Common myeloid progenitor, CD34-positive (primary cell): ENCODE results near the gene FAM120C.

Source experiments
- CTCF ChIA-PET: fragments of 350-600 bp; sonication (Branson Sonifier 250); formaldehyde crosslinking; loops from one replicate; lab custom pipeline; 2021; ENCODE audit warnings: antibody characterized with exemption; lab: Charles Lee
- POLR2A ChIA-PET: fragments of 350-600 bp; sonication (Branson Sonifier 250); formaldehyde crosslinking; loops from one replicate; lab custom pipeline; 2021; ENCODE audit warnings: antibody characterized with exemption; lab: Charles Lee
- DNase-seq, 3 donors: peaks; one replicate each; pipeline versions ENCODE4 v3.0.0 to v3.0.0-alpha.2; 2013
- H3K27ac ChIP-seq, 2 experiments: 1 replicate in 1 of 2; 2 replicates in 1 of 2; pipeline ENCODE4 v1.7.0; 2013; ENCODE audit warnings: inconsistent platforms in 2 of 2, low read length in 2 of 2, mild to moderate bottlenecking in 2 of 2, low read depth in 1 of 2, moderate library complexity in 1 of 2; ENCODE audit not compliant: severe bottlenecking in 2 of 2, insufficient read depth in 1 of 2, poor library complexity in 1 of 2
- H3K27me3 ChIP-seq, 5 experiments: replicated peaks in 2 of 5; 1 replicate in 3 of 5; 2 replicates in 2 of 5; pipeline versions ENCODE4 v1.6.1 to v1.7.0; 2013; ENCODE audit warnings: low read length in 4 of 5, mild to moderate bottlenecking in 2 of 5, moderate library complexity in 2 of 5, inconsistent platforms in 1 of 5; ENCODE audit not compliant: insufficient read depth in 5 of 5, control insufficient read depth in 4 of 5
- H3K36me3 ChIP-seq, 4 experiments: 1 replicate in 2 of 4; 2 replicates in 2 of 4; pipeline versions ENCODE4 v1.6.1 to v1.7.0; 2013; ENCODE audit warnings: low read length in 3 of 4, control low read depth in 1 of 4, mild to moderate bottlenecking in 1 of 4; ENCODE audit not compliant: control insufficient read depth in 4 of 4, insufficient read depth in 4 of 4
- H3K4me1 ChIP-seq, 4 experiments: 1 replicate in 3 of 4; 2 replicates in 1 of 4; pipeline versions ENCODE4 v1.6.1 to v1.7.1; 2013; ENCODE audit warnings: low read length in 3 of 4, mild to moderate bottlenecking in 3 of 4, control low read depth in 1 of 4, inconsistent platforms in 1 of 4, moderate library complexity in 1 of 4; ENCODE audit not compliant: control insufficient read depth in 4 of 4, insufficient read depth in 4 of 4; ENCODE audit errors: control extremely low read depth in 1 of 4
- H3K4me3 ChIP-seq, 7 experiments: 1 replicate in 4 of 7; 2 replicates in 3 of 7; pipeline versions ENCODE4 v1.5.1 to v1.7.0; 2013; ENCODE audit warnings: mild to moderate bottlenecking in 7 of 7, low read length in 6 of 7, moderate library complexity in 6 of 7, inconsistent platforms in 2 of 7, low read depth in 2 of 7, control low read depth in 1 of 7; ENCODE audit not compliant: insufficient read depth in 4 of 7, control insufficient read depth in 1 of 7; ENCODE audit errors: extremely low read depth in 1 of 7
- H3K9me3 ChIP-seq, 5 experiments: 1 replicate in 4 of 5; 2 replicates in 1 of 5; pipeline versions ENCODE4 v1.6.1 to v1.7.1; 2013; ENCODE audit warnings: low read length in 4 of 5, mild to moderate bottlenecking in 2 of 5, inconsistent platforms in 1 of 5, low read depth in 1 of 5, moderate library complexity in 1 of 5; ENCODE audit not compliant: control insufficient read depth in 4 of 5, insufficient read depth in 2 of 5; ENCODE audit errors: control extremely low read depth in 1 of 5
- WGBS: methylation state at CpG from one replicate; pipeline ENCODE4 v1.1.5; 2013; ENCODE audit not compliant: insufficient coverage; 5-methylcytosine and 5-hydroxymethylcytosine counted together

FAM120C gene

DNA sequence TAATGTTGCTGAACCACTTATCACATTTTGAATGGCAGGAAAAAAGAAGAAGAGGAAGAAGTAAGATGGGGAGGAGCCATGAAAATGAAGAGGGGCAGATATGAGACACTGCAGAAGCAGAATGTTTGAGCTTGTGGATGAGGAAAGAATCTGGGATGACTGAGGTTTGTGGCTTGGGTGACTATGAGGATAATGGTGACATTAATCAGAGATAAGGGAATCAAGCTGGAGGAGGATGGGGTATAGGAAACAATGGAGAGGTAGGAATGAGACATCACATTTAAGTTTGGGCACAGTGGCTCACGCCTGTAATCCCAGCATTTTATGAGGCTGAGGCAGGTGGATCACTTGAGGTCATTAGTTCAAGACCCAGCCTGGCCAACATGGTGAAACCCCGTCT, 119.7 kb downstream of the FAM120C start:
- peaks cover 0 to 8% (median 6%) of the 10 kb centered on the region in 4 experiments for H3K4me1 ChIP-seq
- 84% methylated on average over 2 of the region's 2 CpGs for WGBS

DNA sequence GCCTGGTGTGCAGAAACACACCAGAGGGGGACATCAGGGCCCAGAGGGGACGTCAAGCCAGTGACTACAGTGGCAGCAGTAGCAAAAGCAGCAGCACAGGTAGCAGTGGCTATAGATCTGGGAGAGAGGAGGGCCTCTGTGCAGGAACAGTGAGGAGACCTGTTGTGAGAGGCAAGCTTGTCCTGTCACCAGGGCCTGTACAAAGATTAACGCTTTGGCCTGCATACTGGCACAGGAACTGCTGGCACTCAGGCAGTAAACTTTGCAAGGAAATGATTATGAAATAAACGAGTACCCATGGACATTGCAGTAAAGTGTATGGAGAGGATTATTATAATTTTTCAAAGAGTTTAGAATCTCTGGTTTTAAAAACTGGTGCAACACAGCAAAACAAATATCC, 133.3 kb downstream of the FAM120C start:
- H3K4me1 ChIP-seq, result peaks cover 0 to 16% (median 3%) of the 10 kb centered on the region in 4 experiments
- no peak overlapping the region for H3K4me3 ChIP-seq
- H3K9me3 ChIP-seq, result no peaks in the 10 kb centered on the region
- no peaks in the 10 kb centered on the region for H3K36me3 ChIP-seq
- peaks cover 0 to 3% (median 0%) of the 10 kb centered on the region in 5 experiments for H3K27me3 ChIP-seq
- 70% methylated on average over 2 of the region's 3 CpGs for WGBS
- CTCF ChIA-PET, result interaction anchor here (0.9 kb wide), 1 partner anchor 17 kb away, joined by 3 read pairs; no protein-coding TSS in a partner anchor
- DNase-seq, result peak in 1 of 3 donors; percentile 20
- POLR2A ChIA-PET, result no interaction called here
- no peak overlapping the region for H3K27ac ChIP-seq

More for the DNA sequence above, 119.7 kb downstream of the FAM120C start:
- Histone ChIP-seq H3K4me3 (no peak overlapping the region), H3K36me3 (no peaks in the 10 kb centered on the region), H3K27ac (no peak overlapping the region), H3K9me3 (no peaks in the 10 kb centered on the region), H3K27me3 (no peaks in the 10 kb centered on the region)
- POLR2A ChIA-PET, result no interaction called here
- no peak for DNase-seq
- CTCF ChIA-PET, result no interaction called here

DNA sequence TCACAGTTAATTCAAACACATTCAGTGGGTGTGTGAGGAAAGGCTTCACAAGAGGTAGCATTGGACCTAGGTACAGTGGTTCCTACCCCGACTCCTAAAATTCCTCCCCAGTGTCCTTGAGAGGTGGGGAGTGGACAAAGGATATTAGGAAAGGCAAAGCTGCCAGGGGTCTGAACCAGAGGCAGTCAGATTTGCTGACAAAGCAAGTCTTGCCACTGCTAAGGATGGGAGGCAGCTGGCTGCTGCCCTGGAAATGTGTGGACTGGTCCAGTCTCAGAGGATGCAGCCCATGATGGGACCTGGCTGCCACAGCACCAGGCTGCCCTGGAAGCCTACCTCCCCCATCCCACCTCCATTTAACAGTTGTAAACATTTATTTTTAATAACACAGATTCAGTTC, 134.6 kb downstream of the FAM120C start:
- WGBS, result 83% methylated on average over 1 of the region's 1 CpG
- DNase-seq, result no peak
- H3K4me3 ChIP-seq, result no peak overlapping the region
- H3K4me1 ChIP-seq, result peaks cover 0 to 17% (median 4%) of the 10 kb centered on the region in 4 experiments
- ChIA-PET POLR2A (no interaction called here), CTCF (no interaction called here)
- peaks cover 0 to 2% (median 0%) of the 10 kb centered on the region in 5 experiments for H3K9me3 ChIP-seq
- H3K27me3 ChIP-seq, result peaks cover 0 to 3% (median 0%) of the 10 kb centered on the region in 5 experiments
- no peak overlapping the region for H3K27ac ChIP-seq
- no peaks in the 10 kb centered on the region for H3K36me3 ChIP-seq

DNA sequence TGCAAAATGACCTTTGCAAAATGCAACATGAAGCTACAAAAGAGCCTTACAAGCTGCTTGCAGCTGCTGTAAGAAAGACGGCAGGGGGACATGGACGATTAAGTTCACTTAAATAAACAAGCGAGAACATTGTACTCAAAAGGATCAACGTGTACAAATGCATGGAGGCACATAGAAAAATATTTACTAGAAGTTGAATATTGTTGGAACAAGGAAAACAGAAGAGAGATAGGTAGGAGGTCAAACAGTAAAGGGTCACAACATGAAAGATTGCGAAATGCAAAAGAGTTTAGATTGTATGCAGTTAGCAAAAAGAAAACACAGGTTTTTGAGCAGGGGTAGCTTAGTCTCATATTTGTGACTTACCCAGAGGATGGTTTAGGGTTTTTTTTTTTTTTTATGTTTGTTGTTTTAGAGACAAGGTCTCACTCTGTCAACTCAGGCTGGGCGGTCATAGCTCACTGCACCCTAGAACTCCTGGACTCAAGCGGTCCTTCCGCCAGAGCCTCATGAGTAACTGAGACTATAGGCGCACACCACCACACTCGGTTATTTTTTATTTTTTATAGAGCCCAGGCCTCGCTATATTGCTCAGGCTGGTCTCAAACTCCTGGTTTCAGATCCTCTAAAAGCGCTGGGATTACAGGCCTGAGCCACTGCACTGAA, 137.4 kb downstream of the FAM120C start:
- no peak for DNase-seq
- peaks cover 0 to 3% (median 0%) of the 10 kb centered on the region in 5 experiments for H3K27me3 ChIP-seq
- peaks cover 0 to 23% (median 4%) of the 10 kb centered on the region in 4 experiments for H3K4me1 ChIP-seq
- POLR2A ChIA-PET, result no interaction called here
- H3K4me3 ChIP-seq, result no peak overlapping the region
- H3K27ac ChIP-seq, result peak overlapping the region in 1 of 2 experiments; percentile 90
- peaks cover 0 to 10% (median 4%) of the 10 kb centered on the region in 4 experiments for H3K36me3 ChIP-seq
- H3K9me3 ChIP-seq, result peaks cover 0 to 2% (median 0%) of the 10 kb centered on the region in 5 experiments
- WGBS, result 84% methylated on average over 11 of the region's 12 CpGs
- CTCF ChIA-PET, result no interaction called here

DNA sequence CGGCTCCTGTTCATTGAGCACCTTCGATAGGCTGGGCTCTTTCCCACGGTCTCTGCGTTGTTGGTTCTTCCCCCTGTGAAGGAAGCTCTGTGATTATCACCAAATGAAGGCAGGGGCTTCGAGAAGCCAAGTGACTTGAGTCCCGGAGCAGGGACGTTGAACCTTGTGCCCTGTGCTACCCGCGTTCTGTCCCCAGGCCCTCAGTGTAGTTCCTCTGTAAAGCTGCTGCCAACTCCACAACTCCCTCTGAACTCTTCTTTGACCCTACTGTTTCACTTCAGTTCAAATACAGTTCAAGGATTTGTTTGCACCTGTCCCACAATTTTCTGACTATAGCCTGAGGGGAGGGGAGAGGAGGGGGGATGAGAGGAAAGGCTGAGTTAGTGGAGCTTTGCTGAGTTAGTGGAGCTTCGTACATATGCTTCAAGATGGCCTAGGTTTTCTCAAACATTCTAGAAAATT, 138.1 kb downstream of the FAM120C start:
- ChIA-PET POLR2A (no interaction called here), CTCF (no interaction called here)
- H3K36me3 ChIP-seq, result peaks cover 0 to 16% (median 5%) of the 10 kb centered on the region in 4 experiments
- H3K4me3 ChIP-seq, result peak overlapping the region in 6 of 7 experiments; percentile 35 to 87 (median 62)
- peaks cover 0 to 3% (median 0%) of the 10 kb centered on the region in 5 experiments for H3K27me3 ChIP-seq
- H3K9me3 ChIP-seq, result peaks cover 0 to 2% (median 0%) of the 10 kb centered on the region in 5 experiments
- H3K27ac ChIP-seq, result peak overlapping the region; percentile 70 to 90
- peaks cover 0 to 22% (median 4%) of the 10 kb centered on the region in 4 experiments for H3K4me1 ChIP-seq
- no peak for DNase-seq
- 50% methylated on average over 9 of the region's 10 CpGs for WGBS

DNA sequence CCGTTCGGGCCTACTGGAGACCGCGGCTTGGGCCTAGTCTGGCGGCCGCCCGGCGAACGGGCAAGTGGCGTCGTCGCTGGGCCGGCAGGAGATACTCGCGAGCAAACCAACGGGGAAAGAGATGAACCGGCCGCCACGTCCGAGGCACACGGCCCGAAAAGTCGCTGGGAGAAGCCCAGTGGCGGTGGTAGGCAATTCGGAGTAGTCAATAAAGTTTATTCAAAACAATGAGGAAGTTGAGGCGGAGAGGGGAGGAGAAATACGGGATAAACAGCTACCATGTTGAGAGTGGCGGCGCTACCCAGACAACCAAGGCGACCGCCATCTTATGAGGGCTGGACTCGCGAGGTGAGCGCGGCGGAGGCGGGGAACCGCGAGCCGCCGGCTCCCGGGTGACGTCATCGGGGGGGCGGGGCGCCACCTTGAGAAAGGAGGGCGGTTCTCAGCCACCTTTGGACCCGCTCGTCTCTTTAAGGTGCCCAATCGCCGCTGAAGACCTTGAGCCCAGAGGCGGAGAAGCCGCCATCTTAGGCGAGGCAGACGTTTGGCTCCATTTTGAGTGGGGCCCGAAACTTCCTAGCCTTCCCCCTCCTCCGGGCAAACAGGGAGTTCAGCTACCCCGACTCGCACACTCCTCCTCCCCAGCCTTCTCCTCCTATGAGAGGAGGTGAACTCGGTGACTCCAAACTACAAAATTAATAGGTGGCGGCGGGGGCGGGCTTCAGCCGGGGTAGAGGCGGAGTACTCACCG, 138.8 kb downstream of the FAM120C start, which contains the start of gene PHF8:
PHF8 (minus strand) TSS at position 348 of the 751 bp plus-strand sequence. CDS start 1,745 bp downstream, outside the sequence.
- H3K4me3 ChIP-seq, result peak within 1 kb of the TSS; percentile 70 to 87 (median 78)
- peak; percentile 96 to 98 (median 98) for DNase-seq
- ChIA-PET CTCF (interaction anchor here (0.5 kb wide), 1 partner anchor 515 kb away, joined by 3 read pairs; no protein-coding TSS in a partner anchor), POLR2A (no interaction called here)
- H3K9me3 ChIP-seq, result peaks cover 0 to 2% (median 0%) of the 10 kb centered on the region in 5 experiments
- H3K4me1 ChIP-seq, result peaks cover 0 to 17% (median 1%) of the 10 kb centered on the region in 4 experiments
- H3K27me3 ChIP-seq, result peaks cover 0 to 3% (median 0%) of the 10 kb centered on the region in 5 experiments
- peaks cover 0 to 21% (median 6%) of the 10 kb centered on the region in 4 experiments for H3K36me3 ChIP-seq
- peak within 1 kb of the TSS; percentile 70 to 90 for H3K27ac ChIP-seq
- 38% methylated on average over 59 of the region's 66 CpGs for WGBS
